Stimulated activated CD8-positive, alpha-beta memory T cell treated with anti-CD3 and anti-CD28 coated beads, Interleukin-12 subunit alpha, Interleukin-12 subunit beta, amount 100 ng/mL, for 24 hours (primary cell): ENCODE measurements around the gene TUFT1.
"Not testable (repeated sequence)": the region's sequence is repeated elsewhere in the genome, so short reads cannot be mapped to it uniquely, and the experiment has no call there.

ENCODE experiments used
- DNase-seq: peaks from one replicate; pipeline ENCODE4 v3.0.0-alpha.2; 2020; ENCODE audit errors: extremely low read depth

TUFT1 gene

GRCh38 chr1:151579436-151580225, 39.5 kb downstream of the TUFT1 start:
- DNase-seq = no peak

- no peak for DNase-seq
These were observed 41.3 kb downstream of the TUFT1 start for GRCh38 chr1:151581451-151581850.

DNA sequence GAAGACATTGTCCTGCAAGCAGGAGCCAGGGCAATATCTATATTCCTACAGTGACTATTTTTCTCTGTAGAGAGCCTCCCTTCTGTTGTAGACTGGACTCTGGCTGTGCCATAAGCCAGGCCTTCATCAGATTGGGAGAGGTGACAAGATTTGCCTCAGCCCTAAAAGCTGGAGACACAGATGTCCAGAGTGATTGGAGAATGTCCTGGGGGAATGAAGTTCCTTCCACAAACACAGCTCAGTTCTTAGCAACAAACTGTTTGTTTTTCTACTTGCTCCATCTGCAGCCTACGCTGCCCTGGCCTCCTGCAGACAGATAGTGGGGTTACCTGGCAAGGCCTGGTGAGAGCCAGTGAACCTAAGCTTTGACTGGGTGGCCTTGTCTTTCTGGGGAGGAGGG, 41.8 kb downstream of the TUFT1 start:
- no peak for DNase-seq

GRCh38 chr1:151583796-151584195, 43.7 kb downstream of the TUFT1 start:
- no peak for DNase-seq

- DNase-seq = no peak
These were observed 44.2 kb downstream of the TUFT1 start for GRCh38 chr1:151584278-151584677.

- DNase-seq = no peak
These were observed 44.7 kb downstream of the TUFT1 start for GRCh38 chr1:151584780-151585179.

DNA sequence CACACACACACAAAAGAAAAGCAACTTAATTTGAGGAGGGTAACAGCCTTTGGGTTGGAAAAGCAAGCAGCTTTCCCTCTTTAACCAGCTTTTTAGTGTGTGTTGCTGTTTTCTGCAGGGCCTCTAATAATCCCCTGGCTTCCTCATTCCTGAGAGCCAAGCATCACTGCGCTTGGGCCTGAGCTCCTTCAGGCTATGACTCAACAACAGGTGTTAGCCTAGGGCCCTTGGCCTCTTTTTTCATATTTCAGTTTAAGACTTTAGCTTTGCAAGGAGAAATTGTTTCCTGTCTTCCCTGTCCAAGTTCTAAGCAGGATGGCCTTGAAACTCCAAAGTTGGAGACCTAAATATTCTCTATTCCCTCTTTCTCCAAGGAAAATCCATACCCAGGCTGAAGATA, 45.5 kb downstream of the TUFT1 start:
- DNase-seq = no peak

- DNase-seq = no peak
These were observed 50.9 kb downstream of the TUFT1 start for GRCh38 chr1:151590961-151591360.

- no peak for DNase-seq
These were observed 53.6 kb downstream of the TUFT1 start for GRCh38 chr1:151593730-151594129.

DNA sequence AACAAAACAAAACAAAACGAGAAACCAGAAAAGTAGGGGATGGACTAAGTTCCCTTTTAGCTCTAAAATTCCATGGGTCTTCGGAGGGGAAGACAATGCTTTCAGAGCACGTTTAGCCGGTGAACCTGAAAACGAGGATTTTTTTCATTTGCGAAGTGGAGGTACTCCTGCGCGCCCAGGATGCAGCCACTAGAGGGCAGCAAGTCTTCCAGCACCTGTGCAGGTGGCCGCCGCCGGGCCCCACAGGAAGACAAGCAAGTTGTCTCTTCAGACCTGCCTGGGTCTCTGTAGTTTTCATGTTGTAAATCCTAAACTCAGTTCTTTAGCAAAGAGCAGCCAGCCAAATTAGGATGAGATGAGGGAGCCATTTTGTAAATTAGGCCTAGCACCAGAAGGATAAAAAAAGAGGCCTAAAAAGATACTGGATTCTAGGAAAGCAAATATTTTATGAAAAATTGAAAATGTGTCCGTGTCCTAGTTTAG, 54.1 kb downstream of the TUFT1 start:
- peak; percentile 46 for DNase-seq

GRCh38 chr1:151596166-151596953, 56.3 kb downstream of the TUFT1 start:
- DNase-seq = no peak

DNA sequence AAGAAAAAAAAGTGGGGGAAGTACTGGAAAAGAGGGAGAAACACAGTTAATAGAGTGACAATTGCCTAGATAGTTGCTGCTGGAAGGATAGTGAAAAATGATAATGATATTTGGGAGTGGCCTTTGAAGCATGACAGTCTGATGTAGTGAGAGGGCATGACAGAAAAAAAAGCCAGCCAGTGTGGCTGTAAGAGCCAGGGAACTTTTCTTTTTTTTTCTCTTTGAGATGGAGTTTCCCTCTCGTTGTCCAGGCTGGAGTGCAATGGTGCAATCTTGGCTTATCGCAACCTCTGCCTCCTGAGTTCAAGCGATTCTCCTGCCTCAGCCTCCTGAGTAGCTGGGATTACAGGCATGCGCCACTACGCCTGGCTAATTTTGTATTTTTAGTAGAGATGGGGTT, 62.4 kb downstream of the TUFT1 start:
- not testable (repeated sequence) for DNase-seq

- no peak for DNase-seq
These were observed 64.2 kb downstream of the TUFT1 start for GRCh38 chr1:151604291-151604690.

- DNase-seq = no peak
These were observed 66.3 kb downstream of the TUFT1 start for GRCh38 chr1:151606384-151606783.

DNA sequence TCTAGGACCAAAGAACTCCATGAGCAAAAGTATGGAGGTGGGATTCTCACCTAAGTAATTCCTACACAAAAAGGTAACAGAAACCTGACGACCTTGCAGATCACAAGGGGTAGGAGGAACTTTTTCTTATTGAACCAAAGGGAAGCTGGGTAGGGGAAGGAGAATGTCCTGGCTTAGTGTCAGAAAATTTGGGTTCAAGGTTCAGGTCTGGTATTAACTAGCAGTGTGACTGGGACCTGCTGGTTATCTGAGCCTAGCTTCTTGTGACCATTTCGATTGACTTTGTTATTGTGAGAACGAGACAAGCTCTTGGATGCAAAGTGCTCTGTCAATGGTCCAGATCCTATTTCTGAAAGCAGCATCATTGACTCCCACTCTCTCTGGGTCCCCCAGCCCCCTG, 66.7 kb downstream of the TUFT1 start:
- DNase-seq = no peak

- no peak for DNase-seq
These were observed 70.0 kb downstream of the TUFT1 start for GRCh38 chr1:151610142-151610541.

DNA sequence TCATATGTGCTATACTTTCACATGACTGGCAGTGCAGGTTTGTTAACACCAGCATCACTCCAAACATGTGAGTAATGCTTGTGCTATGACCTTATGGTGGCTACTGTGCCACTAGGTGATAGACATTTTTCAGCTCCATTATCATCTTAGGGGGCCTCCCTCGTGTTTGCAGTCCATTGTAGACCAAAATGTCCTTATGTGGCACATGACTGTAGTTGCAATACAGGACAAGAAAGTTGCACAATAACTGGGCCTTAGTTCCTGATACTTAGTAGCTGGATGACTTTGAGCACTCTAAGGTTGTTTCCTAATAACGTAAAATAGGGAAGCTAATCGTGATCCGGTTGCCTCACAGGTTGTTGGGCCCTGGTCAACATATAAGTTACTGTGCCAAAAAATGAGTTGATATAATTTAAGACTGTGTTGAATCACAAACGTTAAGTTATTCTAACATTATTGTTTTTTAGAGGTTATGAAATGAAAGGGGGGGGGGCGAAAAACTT, 71.2 kb downstream of the TUFT1 start:
- no peak for DNase-seq

GRCh38 chr1:151611832-151612500, 71.9 kb downstream of the TUFT1 start, which contains the start of gene SNX27:
SNX27 (plus strand) TSS chr1:151612050; CDS start chr1:151612202, 152 bp downstream.
- DNase-seq = peak; percentile 74

DNA sequence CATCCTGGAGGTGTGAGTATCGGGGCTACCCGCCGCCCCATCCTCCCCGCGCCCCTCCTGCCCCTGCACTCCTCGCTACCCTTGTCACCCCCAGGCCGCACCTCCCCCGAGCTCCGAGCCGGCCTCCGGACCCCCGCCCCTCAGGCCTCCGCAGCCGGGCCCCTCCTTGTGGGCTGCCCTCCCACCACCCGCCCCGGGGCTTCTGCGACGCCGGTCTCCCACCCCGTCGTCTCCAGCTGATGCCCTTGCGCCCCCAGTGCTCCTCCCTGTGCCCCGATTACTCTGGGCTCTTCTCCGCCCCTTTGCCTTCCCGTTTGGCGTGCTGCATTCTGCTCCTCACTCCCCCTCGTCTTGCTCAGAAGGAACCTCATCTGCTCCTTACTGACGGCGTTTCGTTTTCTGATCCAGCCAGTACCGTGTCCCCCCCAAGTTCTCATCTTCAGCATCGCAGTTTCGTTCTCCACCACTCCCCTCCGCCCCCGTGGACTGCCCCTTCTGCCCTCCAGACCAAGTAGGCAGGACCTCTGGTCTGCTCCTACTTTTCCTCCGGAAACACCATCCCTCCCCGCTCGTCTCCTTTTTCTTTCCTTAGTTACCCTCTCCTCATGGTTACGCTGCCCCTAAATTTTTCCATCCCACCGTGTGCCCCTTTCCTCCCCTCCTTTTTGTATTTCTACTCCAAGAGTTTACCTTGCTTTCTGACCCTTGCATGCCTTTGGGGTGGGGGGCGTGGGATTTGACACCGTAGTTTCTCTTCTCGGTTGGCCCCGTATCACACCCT, 72.6 kb downstream of the TUFT1 start:
- DNase-seq = no peak

GRCh38 chr1:151613282-151613780, 73.2 kb downstream of the TUFT1 start:
- no peak for DNase-seq
